Stimulated activated CD8-positive, alpha-beta memory T cell treated with anti-CD3 and anti-CD28 coated beads, Interleukin-7, amount 100 ng/mL, for 1 hour (primary cell): ENCODE measurements around the gene TASP1.
"Not testable (repeated sequence)": the region's sequence is repeated elsewhere in the genome, so short reads cannot be mapped to it uniquely, and the experiment has no call there.

Source experiments
- DNase-seq, 2 donors: peaks; one replicate each; pipeline ENCODE4 v3.0.0-alpha.2; 2020; ENCODE audit warnings: low read depth in 2 of 2

TASP1 gene, protein sequence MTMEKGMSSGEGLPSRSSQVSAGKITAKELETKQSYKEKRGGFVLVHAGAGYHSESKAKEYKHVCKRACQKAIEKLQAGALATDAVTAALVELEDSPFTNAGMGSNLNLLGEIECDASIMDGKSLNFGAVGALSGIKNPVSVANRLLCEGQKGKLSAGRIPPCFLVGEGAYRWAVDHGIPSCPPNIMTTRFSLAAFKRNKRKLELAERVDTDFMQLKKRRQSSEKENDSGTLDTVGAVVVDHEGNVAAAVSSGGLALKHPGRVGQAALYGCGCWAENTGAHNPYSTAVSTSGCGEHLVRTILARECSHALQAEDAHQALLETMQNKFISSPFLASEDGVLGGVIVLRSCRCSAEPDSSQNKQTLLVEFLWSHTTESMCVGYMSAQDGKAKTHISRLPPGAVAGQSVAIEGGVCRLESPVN

DNA sequence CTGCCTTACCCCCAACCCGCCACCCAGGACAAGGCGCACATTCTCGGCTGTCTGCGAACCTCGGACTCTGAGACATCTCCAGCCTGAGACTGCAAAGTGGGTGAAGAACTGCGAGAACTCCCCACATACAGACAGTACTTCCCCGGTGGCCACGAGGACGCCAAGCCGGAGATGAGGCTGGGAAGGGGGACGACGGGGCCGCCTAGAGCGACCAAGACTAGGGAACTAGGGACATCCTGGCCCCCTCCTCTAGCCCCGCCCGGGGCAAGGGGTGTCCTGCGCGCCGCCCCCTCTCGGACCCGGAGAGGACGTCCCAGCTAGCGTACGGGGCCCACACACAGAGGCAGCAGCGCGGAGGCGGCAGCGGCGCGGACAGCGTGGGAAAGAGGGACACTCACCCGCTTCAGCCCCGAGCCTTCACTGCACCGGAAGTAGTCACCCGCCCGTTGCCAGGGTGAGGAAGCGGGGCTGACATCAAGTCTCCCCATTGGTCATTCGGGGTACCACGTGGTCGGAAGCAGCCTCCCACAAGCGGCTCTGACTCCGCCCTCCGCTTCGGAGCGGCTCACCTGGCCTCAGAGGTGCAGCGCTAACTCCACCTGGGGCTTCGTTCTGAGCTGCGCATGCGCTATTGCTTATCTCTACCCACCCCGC lies at the start of gene TASP1:
Gene TASP1 (minus strand): TSS at position 437 of the 654 bp plus-strand sequence. CDS start 8,854 bp downstream, outside the sequence.
- peak; percentile 92 to 94 for DNase-seq

DNA sequence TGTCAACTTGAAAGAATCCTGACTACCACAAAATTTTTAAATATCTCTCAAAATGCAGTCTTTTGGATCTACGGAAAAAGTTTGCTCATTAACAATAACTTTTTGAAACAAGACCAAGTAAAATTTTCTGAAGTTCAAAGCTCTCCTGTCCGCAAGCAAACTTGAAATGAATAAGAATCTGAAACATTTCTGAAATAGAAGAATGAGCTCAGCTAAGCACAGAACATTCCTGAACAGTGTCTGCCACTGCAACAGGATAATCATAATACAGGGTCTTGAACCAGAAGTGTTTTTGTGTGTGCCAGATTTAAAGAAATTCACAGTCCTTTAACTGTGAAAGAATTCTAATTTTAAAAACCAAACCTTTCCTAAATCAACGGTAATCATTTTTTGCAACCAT lies 49.1 kb upstream of the TASP1 start:
- DNase-seq: no peak

DNA sequence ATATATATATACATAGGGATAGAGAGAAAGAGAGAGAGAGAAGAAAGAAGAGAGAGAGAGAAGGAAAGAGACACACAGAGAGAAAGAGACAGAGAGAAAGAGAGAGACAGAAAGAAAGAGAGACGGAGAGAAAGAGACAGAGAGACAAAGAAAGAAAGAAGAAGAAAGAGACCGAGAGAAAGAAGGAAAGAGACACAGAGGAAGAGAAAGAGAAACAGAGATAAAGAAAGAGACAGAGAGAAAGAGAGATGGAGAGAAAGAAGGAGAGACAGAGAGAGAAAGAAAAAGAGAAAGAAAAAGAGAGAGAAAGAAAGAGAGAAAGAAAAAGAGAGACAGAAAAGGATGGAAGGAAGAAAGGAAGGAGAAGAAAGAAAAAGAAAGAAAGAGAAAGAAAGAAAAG lies 46.9 kb upstream of the TASP1 start:
- DNase-seq: no peak

DNA sequence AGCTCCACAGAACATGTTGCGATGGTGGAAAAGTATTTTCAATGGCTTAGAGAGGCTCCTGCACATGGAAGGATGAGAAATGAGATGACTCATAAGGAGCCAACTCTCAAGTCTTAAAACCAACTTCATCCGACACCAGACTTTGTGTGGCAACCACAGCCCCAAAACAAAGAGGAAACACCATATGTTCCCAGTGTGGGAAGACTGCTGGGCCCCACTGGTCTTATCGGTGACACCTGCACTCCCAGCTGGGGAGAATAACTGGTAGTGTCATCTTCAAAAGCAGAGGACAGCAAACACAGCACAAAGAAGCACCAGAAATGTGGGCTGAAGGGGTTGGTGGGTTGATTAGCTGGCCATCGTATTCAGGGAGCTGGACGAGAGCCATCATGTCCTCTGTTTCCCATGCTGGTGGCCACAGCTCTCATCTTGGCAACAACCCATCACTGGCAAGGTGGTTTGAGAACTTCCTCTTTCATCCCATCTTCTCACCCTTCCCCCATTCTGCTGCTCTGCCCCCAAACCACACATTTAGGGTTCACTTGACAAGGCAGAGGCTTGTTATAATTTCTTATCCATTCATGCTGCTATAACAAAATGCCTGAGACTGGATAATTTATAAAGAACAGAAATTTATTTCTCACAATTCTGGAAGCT lies 46.0 kb upstream of the TASP1 start:
- DNase-seq: no peak

DNA sequence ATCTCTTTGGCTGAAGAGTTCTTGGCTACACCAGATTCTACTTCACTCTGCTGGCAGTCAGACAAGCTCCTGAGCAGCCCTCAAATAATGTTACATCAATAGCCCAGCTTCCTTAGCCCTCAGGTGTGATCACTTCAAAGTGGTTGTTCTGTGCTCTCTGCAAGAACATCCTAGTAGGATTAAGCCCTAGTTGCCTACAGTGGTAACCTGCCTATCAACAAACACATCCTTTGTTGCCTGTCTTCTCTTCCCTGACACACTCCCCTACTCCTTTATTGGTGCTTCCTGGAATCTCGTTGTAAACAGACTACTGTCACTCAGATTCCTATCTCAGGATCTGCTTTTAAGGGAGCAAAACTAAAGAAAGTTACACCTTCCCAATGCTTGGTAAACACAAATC lies 45.1 kb upstream of the TASP1 start:
- no peak for DNase-seq

DNA sequence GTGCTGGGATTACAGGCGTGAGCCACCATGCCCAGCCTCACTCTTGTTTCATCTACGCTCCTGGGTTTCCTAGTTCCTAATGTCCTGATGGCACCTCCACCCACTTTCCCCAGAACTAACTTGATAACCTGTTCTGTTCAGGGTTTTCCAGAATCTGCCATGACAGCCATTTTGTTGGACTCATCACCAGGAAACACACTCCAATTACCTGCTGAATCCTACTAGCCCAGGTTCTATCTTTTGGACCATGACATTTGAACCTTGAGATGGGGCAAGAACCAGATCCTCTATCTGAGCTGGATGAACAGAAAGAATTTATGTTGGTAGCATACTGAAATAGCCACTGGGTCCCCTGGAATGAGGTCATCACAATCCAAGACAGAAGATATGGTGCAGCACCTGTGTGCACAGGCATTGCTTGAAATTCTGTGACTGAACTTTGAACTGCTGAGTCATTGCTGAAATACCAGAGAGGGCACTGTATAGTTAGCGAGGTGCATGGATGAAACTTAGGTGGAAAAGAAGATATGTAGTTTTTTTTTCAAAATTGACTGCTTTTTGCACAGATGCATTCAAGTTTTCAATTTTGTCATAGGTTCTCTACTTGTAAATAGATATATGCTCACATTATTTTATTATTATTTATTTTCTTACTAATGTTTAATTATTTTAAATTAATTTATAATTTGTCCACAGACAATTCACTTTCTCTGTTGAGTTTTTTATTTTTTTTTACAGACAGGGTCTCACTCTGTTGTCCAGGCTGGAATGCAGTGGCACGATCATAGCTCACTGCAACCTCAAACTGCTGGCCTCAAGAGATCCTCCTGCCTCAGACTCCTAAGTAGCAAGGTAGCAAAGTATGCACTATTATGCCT lies 42.8 kb upstream of the TASP1 start:
- no peak for DNase-seq

DNA sequence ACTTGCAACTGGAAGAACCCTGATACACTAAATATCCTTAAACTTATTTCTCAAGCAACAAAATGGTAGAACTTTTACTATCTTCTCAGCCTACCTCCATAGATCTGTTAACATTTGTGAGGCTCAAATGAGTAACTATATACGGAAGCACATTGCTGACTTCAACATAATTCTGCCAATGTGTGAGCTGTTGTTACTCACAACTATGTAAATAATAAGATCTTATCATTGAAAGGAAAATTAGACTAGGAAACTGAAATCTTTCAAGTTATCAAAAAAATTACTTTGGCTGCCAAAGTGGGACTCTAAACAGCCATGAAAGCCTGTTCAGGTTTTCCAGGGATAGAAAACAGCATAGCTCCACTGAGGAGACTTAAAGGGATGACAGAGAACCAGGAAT lies 40.2 kb upstream of the TASP1 start:
- no peak for DNase-seq

DNA sequence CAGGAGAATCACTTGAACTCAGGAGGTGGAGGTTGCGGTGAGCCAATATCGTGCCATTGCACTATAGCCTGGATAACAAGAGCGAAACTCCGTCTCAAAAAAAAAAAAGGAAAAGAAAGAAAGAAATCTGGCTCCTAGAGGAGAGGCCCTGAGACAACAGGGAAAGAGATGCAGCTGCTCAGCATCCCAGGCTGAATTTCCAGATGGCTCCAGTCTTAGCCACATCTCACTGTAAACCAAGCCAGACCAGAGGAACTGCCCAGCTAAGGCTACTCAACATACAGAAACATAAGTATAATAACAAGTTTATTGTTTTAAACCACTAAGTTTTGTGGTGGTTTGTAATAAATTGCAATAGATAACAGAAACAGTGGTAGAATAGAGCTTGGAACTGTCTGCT lies 38.5 kb upstream of the TASP1 start:
- DNase-seq: no peak

DNA sequence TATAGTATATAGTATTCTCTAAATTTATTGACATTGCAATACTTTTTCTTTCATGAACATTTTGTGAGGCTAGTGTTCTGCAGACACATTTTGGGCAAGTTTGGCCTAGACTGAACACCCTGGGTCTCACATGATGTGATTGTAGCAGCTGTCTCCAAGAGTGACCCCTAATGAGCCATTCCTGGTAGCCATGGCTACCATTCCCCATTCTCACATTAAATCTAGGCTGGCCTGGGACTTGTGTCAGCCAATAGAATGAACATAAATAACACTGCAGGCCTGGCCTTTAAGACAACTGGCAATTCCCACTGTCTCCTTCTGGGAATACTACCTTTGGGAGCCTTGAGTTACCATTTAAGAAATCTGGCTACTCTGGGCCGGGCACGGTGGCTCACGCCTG lies 38.0 kb upstream of the TASP1 start:
- DNase-seq: no peak

DNA sequence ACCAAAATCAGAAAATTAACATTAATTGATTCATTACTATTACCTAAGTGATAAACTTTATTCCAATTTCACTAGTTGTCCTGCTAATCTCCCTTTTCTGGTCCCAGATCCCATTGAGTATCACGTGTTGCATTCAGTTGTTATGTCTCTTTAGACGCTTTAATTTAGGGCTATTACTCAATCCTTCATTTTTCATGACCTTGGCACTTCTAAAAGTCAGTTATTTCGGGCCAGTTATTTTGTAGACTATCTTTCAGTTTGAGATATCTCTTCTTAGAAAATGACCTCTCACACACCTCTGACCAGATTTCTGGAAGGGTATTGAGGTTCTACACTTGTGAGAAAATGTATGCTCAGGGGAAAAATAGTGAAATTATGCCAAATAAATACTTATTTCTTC lies 34.0 kb upstream of the TASP1 start:
- no peak for DNase-seq

DNA sequence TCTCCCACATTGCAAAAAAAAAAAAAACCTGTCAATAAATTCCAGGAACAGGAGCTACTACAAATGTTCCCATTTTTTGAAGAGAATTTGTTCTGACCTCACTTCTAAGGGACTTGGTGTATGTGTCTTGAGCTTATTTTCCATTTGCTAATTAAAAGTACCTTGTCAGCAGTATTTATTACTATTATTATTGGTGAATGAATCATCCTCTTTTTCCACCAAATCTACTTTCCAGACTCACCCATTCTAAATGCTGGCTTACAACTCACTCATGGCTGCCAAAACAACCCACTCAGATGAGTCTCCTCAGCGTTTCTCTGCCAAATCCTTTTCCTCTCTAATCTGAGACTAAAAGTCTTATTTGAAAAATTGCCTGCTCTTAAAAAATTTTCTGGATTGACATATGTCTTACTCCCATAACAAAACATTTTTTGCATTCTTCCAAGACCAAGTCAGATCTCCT lies 33.2 kb upstream of the TASP1 start:
- no peak for DNase-seq

DNA sequence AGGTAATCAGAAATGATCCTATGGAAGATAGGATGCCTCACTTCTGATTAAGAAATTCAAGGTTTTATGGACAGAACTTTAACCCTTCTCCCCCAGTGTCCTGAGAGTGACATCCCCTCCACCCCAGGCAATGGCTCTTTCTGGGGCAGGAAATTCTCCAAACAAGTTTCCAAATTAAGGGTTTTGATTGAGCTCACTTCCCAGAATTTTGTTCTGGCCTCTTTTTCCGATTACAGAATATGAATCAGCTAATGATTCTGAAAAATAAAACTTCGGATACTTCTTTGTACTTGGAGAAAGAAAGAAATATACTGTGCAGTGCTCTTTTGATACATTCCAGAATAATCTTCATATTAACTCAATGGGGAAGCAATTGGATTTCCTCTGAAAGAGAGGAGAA lies 32.8 kb upstream of the TASP1 start:
- DNase-seq: no peak

DNA sequence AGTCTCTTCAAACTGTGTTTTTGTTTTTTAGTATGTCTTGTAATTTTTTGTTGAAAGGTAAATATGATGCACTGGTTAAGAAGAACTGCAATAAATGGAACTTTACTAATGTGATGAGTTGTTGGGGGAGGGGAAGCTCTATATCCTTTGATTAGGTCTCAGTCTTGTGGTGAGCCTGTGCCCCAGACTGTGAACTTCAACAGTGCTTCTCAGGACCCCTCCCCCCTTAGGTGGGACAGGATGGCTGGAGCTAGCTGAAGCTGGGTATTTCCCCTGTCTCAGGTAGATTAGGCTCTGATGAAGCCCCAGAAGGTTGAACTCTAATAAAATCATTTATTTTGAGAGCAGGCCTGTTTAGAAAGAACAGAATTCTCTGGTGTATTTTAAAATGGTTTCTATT lies 31.4 kb upstream of the TASP1 start:
- no peak for DNase-seq

DNA sequence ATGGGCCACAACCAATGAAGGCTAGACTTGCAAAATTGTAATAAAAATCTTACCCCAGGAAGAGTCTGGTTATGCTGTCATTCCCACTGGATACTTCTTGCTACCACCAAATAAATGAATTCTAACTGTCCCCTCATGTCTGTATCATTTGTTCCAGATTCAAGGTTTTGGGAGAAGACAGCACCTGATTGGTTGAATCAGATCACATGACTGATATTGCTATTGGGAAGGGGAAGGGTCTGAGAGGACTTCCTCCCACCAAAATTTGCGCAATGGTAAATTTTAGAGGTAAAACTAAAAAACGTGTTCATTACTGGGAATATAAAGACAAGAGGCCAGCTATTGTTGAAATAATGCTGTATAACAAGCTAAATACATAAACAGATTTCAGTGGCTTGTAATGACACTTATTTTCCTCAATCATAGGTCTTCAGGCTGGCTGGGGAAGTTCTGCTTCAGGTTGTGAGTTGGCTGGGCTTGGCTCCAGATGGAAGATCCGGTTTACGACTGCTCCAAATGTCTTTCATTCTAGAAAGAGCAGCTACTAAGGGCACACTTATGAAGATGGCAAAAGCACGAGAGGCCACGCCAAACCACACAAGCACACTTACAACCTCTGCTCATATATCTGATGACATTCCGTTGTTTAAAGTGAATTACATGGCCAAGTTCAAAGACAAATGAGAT lies 27.1 kb upstream of the TASP1 start:
- DNase-seq: no peak

DNA sequence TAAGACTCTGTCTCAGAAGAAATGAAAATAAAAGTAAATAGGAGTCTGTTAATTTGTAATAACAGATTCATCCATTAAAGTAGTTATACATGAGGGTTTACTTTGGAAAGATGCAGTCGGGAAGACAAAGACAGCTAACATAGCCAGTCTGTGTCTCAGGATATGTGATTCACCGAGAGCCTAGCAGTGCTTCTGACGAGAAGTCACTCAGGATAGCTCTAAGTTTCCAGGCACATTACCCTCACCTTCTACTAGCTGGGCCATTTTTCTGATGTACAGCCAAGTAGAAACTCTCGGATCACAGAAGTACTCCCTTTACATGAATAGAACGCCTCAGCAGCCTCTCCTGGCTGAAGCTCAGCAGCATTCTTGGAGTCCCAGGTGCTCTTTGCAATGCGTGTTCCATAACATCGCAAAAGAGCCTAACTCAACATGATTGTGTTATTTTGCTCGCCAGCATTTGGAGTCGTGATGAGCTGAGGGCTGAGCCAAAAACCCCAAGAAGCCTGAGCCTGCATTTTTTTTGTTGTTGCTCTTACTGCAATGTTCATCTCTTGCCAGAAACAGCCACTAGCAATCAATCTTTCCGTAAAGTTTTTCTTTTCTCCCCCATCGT lies 22.4 kb upstream of the TASP1 start:
- DNase-seq: no peak

DNA sequence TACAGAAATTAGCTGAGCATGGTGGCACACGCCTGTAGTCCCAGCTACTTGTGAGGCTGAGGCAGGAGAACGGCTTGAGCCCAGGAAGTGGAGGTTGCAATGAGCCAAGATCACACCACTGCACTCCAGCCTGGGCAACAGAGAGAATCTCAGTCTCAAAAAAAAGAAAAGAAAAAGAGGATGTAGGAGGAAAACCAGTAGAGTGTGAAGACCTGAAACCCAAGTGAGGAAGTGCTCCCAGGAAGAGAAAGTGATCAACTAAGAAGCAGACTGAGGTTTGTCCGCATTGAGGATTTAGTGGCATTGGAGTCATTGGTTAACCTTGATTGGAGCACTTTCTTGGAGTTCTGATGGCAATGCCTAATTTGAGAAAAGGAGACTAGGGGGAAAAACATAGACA lies 20.6 kb upstream of the TASP1 start:
- DNase-seq: no peak

DNA sequence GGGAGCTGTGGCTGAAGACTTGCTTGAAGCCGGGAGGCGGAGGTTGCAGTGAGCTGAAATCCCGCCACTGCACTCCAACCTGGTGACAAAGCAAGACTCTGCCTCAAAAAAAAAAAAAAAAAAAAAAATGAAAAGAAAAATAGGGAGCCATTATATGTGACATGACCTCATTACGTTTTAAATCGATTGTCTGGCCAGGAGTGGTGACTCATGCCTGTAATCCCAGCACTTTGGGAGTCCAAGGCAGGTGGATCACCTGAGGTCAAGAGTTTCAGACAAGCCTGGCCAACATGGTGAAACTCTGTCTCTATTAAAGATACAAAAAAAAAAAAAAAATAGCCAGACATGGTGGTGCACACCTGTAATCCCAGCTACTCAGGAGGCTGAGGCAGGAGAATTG lies 19.3 kb upstream of the TASP1 start:
- not testable (repeated sequence) for DNase-seq

DNA sequence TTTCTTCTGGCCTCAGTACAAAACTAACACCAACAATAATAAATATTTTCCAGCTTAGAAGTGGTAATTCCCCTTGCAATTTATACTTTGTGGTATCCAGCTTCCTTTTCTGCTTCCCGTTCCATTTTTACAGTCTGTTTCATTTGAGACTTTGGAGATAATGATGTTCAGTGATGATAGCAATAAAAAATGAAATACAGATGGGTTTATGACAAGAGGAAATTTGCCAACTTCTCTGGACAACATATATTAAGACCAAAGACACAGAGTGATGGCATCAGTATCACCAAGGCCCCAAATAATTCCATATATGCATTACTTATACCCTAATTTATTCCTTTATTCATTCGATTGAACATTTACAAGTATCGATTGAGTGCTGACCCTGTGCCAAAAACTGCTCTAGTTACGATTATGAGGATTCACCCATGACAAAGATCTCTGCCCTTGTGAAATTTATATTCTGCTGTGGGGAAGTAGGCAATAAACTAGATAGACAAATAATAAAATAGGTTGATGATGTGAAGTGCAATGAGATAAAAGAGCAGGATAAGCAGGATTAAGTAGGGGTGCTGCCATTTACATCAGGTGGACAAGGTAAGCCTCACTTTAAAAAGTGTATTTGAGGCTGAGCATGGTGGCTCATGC lies 18.1 kb upstream of the TASP1 start:
- DNase-seq: no peak

DNA sequence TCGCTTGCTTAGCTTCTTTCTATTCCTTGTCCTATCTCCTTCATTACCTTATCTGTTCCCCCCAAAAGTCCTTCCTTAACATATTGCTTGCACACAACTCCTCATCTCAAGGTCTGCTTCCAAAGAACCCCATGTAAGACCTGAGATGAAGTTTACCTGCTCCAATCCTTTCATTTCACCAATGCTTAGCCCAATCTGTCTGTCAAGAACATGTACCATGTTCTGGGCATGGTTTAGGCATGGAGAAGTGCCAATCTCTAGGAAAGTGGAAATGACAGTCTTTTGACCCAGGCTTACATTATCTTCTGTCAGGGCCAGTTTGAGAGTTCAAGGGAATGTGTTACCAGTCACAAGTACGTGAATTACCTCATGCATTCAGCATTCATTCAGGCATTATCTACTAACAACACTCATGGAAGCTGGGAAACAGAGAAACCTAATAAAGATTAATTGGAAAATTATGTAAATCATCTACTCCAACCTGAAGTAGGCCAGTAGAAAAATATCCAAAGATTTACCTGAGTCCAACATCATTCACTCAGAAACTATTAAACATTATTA lies 15.8 kb upstream of the TASP1 start:
- DNase-seq: no peak

DNA sequence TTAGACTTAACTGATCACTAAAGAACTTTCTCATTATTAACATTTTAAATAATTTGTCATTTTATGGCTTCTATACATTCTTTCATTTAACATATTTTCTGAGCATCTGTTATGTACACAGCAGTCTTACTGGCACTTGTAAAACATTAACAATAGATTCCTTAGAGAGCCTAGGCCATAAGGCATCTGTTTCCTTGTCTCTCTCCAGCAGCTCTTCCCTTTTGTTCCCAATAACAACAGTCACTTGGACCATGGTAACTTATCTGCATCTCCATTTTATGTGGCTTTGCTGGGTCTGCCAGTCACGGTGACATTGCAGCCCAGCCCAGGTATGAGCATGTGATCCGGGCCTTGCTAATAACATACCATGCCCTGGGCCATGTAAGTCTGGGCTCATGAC lies 11.7 kb upstream of the TASP1 start:
- no peak for DNase-seq
